Vagina (tissue), 2 donors: ENCODE measurements around the gene OR2A42.
"Not testable (repeated sequence)": the region's sequence is repeated elsewhere in the genome, so short reads cannot be mapped to it uniquely, and the experiment has no call there.

ENCODE experiments used
- CTCF ChIP-seq, 3 experiments: fragments of 450-650 bp in 2 of 3; fragments of 200-600 bp in 1 of 3; sonication (generic) in 1 of 3; IDR thresholded peaks; one replicate each; pipeline ENCODE4 v1.5.1; 2017 to 2019; ENCODE audit warnings: antibody characterized with exemption in 3 of 3, mild to moderate bottlenecking in 2 of 3, moderate library complexity in 2 of 3
- POLR2AphosphoS5 ChIP-seq, 2 donors: sonication (generic); formaldehyde crosslinking; IDR thresholded peaks; one replicate each; pipeline ENCODE4 v1.9.0; 2017; ENCODE audit warnings: antibody characterized with exemption in 2 of 2, mild to moderate bottlenecking in 2 of 2, low read depth in 1 of 2; ENCODE audit not compliant: insufficient read depth in 1 of 2

- TF ChIP-seq CTCF (IDR thresholded peaks at IDR 0.05): peak in 2 of 3 experiments; percentile 16 to 19
- not testable (repeated sequence) for TF ChIP-seq POLR2AphosphoS5 (IDR thresholded peaks at IDR 0.05; ENCODE audit: insufficient read depth in 1 of 2, low read depth in 1 of 2)
Measured at GRCh38 chr7:144178380-144179164, 60.8 kb downstream of the OR2A42 start.
